H9 (cell line): Measurements from ENCODE around the gene CDH22. TPM values are rescaled to one million over a fixed set of nuclear protein-coding genes. Genes with fewer than 3 reads are reported as not detected.

Source experiments
- DNase-seq: peaks from one replicate; pipeline ENCODE4 v3.0.0-alpha.2; 2017
- H2AFZ ChIP-seq: one replicate; pipeline ENCODE4 v1.6.1; 2013; ENCODE audit warnings: mild to moderate bottlenecking, low read length, control low read depth, moderate library complexity
- H2AK5ac ChIP-seq: 2 replicates; pipeline ENCODE4 v1.6.1; 2013; ENCODE audit warnings: low read length, control low read depth, mixed read lengths; ENCODE audit not compliant: insufficient read length
- H2BK120ac ChIP-seq: one replicate; pipeline ENCODE4 v1.6.1; 2013; ENCODE audit warnings: low read depth, mild to moderate bottlenecking, low read length, control low read depth, inconsistent platforms; ENCODE audit not compliant: poor library complexity, severe bottlenecking
- H2BK12ac ChIP-seq: 2 replicates; pipeline ENCODE4 v1.6.1; 2013; ENCODE audit warnings: low read length, control low read depth, mixed read lengths, low read depth; ENCODE audit not compliant: insufficient read length
- H2BK15ac ChIP-seq: 2 replicates; pipeline ENCODE4 v1.6.1; 2013; ENCODE audit warnings: low read depth, low read length, control low read depth
- H2BK20ac ChIP-seq: one replicate; pipeline ENCODE4 v1.6.1; 2013; ENCODE audit warnings: low read depth, mild to moderate bottlenecking, low read length, control low read depth, inconsistent platforms; ENCODE audit not compliant: poor library complexity, severe bottlenecking
- H2BK5ac ChIP-seq: 2 replicates; pipeline ENCODE4 v1.6.1; 2013; ENCODE audit warnings: low read length, control low read depth, mixed read lengths; ENCODE audit not compliant: insufficient read length
- H3K14ac ChIP-seq: 2 replicates; pipeline ENCODE4 v1.6.1; 2013; ENCODE audit warnings: low read length, control low read depth; ENCODE audit not compliant: insufficient read depth
- H3K18ac ChIP-seq: 2 replicates; pipeline ENCODE4 v1.6.1; 2013; ENCODE audit warnings: low read depth, mild to moderate bottlenecking, mixed read lengths, low read length, control low read depth; ENCODE audit not compliant: insufficient read length
- H3K23ac ChIP-seq: 2 replicates; pipeline ENCODE4 v1.6.1; 2013; ENCODE audit warnings: low read length, control low read depth, mixed read lengths, low read depth; ENCODE audit not compliant: insufficient read length
- H3K23me2 ChIP-seq: 2 replicates; pipeline ENCODE4 v1.6.1; 2013; ENCODE audit warnings: low read depth, mild to moderate bottlenecking, mixed read lengths, low read length, control low read depth; ENCODE audit not compliant: insufficient read length, poor library complexity, severe bottlenecking
- H3K27ac ChIP-seq: 2 replicates; pipeline ENCODE4 v1.5.1; 2013; ENCODE audit warnings: low read length, control low read depth, mixed read lengths, low read depth; ENCODE audit not compliant: insufficient read length
- H3K27me3 ChIP-seq: 2 replicates; pipeline ENCODE4 v1.6.1; 2013; ENCODE audit warnings: low read length, control low read depth, inconsistent platforms; ENCODE audit not compliant: insufficient read depth
- H3K4ac ChIP-seq: 2 replicates; pipeline ENCODE4 v1.6.1; 2013; ENCODE audit warnings: low read depth, mild to moderate bottlenecking, control low read depth, inconsistent platforms, low read length, moderate library complexity
- H3K4me1 ChIP-seq: 2 replicates; pipeline ENCODE4 v1.6.1; 2013; ENCODE audit warnings: low read length, control low read depth, inconsistent platforms; ENCODE audit not compliant: insufficient read depth
- H3K4me2 ChIP-seq: 2 replicates; pipeline ENCODE4 v1.6.1; 2013; ENCODE audit warnings: low read length, control low read depth, mixed read lengths; ENCODE audit not compliant: insufficient read length, insufficient read depth
- H3K56ac ChIP-seq: 2 replicates; pipeline ENCODE4 v1.6.1; 2013; ENCODE audit warnings: low read depth, mild to moderate bottlenecking, mixed read lengths, low read length, control low read depth; ENCODE audit not compliant: insufficient read length
- H3K79me1 ChIP-seq: 2 replicates; pipeline ENCODE4 v1.6.1; 2013; ENCODE audit warnings: low read depth, mild to moderate bottlenecking, moderate library complexity, low read length, control low read depth, inconsistent platforms; ENCODE audit not compliant: insufficient read depth, poor library complexity, severe bottlenecking
- H3K79me2 ChIP-seq: 2 replicates; pipeline ENCODE4 v1.6.1; 2013; ENCODE audit warnings: low read length, control low read depth, inconsistent platforms; ENCODE audit not compliant: insufficient read depth
- H3K9ac ChIP-seq: 2 replicates; pipeline ENCODE4 v1.6.1; 2013; ENCODE audit warnings: low read length, control low read depth, mixed read lengths; ENCODE audit not compliant: insufficient read length; ENCODE audit errors: extremely low read depth
- H3K9me3 ChIP-seq: one replicate; pipeline ENCODE4 v1.6.1; 2013; ENCODE audit warnings: low read depth, low read length, inconsistent platforms; ENCODE audit not compliant: control insufficient read depth
- H3T11ph ChIP-seq: one replicate; pipeline ENCODE4 v1.6.1; 2013; ENCODE audit warnings: mild to moderate bottlenecking, low read length, control low read depth, inconsistent platforms
- H4K20me1 ChIP-seq: one replicate; pipeline ENCODE4 v1.6.1; 2013; ENCODE audit not compliant: control insufficient read depth, insufficient read length, insufficient read depth
- H4K5ac ChIP-seq: 2 replicates; pipeline ENCODE4 v1.6.1; 2013; ENCODE audit warnings: low read depth, mild to moderate bottlenecking, mixed read lengths, low read length, control low read depth; ENCODE audit not compliant: insufficient read length
- H4K8ac ChIP-seq: replicated peaks from 2 replicates; pipeline ENCODE4 v1.6.1; 2013; ENCODE audit warnings: low read length, control low read depth, mixed read lengths, low read depth; ENCODE audit not compliant: insufficient read length
- H4K91ac ChIP-seq: 2 replicates; pipeline ENCODE4 v1.6.1; 2013; ENCODE audit warnings: low read depth, mild to moderate bottlenecking, moderate library complexity, mixed read lengths, low read length, control low read depth; ENCODE audit not compliant: insufficient read length
- H3K27ac Mint-ChIP-seq, 3 experiments: 2 replicates in 2 of 3; 3 replicates in 1 of 3; pipeline ENCODE4 v1.8.0; 2020 to 2021; ENCODE audit warnings: mixed read lengths in 3 of 3, mild to moderate bottlenecking in 1 of 3, moderate library complexity in 1 of 3
- H3K27me3 Mint-ChIP-seq: 2 replicates; pipeline ENCODE4 v1.8.0; 2021; ENCODE audit warnings: low read depth, mild to moderate bottlenecking, moderate library complexity, mixed read lengths
- H3K36me3 Mint-ChIP-seq, 3 experiments: 2 replicates in 2 of 3; 3 replicates in 1 of 3; pipeline ENCODE4 v1.8.0; 2020 to 2021; ENCODE audit warnings: low read depth in 3 of 3, mixed read lengths in 3 of 3; ENCODE audit not compliant: insufficient read depth in 1 of 3
- H3K4me1 Mint-ChIP-seq, 2 experiments: 2 replicates each; pipeline ENCODE4 v1.8.0; 2020; ENCODE audit warnings: mixed read lengths in 2 of 2
- H3K4me3 Mint-ChIP-seq, 2 experiments: 2 replicates in 1 of 2; 3 replicates in 1 of 2; pipeline ENCODE4 v1.8.0; 2020 to 2021; ENCODE audit warnings: mild to moderate bottlenecking in 2 of 2, mixed read lengths in 2 of 2, moderate library complexity in 1 of 2
- H3K9me3 Mint-ChIP-seq, 2 experiments: 2 replicates in 1 of 2; 3 replicates in 1 of 2; pipeline ENCODE4 v1.8.0; 2020; ENCODE audit warnings: mild to moderate bottlenecking in 2 of 2, mixed read lengths in 2 of 2, moderate library complexity in 1 of 2
- total RNA-seq: library from RNA; stranded (reverse); gene quantifications from 2 replicates; pipeline ENCODE4 v1.2.1, GENCODE V29; 2021
- TF ChIP-seq, protein P1 (sequence below): fragments of 200-600 bp; sonication (generic); conservative IDR thresholded peaks from 3 replicates; pipeline ENCODE4 v1.8.0; 2021; ENCODE audit warnings: antibody characterized with exemption, mild to moderate bottlenecking

CDH22 gene
- total RNA-seq, 1 experiment from 2014 or later, result not detected

DNA sequence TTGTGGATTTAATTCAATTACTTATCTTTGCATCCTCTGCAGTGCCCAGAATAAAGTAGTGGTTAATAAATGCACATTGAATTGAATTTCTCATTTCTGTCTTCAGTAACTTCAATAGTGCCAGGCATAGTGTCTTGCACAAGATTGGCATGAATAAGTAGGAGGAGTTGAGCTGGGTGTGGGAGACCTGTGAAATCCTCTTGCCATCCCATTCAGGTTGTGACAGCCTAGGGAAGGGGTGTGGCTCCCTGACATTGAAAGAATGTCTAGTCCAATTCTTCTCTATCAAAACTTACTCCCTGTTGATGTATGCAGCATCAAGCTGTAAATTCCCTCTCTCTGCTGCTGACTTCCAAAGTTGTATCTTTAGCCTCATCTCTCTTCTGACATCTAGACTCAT is 73.2 kb downstream of the CDH22 start:
- no peaks in the 10 kb centered on the region; the same call in 1 of the 2 replicates for H3K27me3 ChIP-seq
- no peaks in the 10 kb centered on the region for H3K9me3 Mint-ChIP-seq
- H2BK120ac ChIP-seq, result no peak overlapping the region
- H3K9ac ChIP-seq, result no peak overlapping the region
- H2BK12ac ChIP-seq, result no peak overlapping the region
- no peak overlapping the region for H3K18ac ChIP-seq
- no peak overlapping the region for H3K27ac Mint-ChIP-seq
- H3T11ph ChIP-seq, result no peak overlapping the region
- no peak overlapping the region for H3K23ac ChIP-seq
- no peaks in the 10 kb centered on the region for H3K23me2 ChIP-seq
- no peak for DNase-seq
- no peak overlapping the region for H4K91ac ChIP-seq
- no peaks in the 10 kb centered on the region for H4K20me1 ChIP-seq
- TF ChIP-seq, protein P1, sequence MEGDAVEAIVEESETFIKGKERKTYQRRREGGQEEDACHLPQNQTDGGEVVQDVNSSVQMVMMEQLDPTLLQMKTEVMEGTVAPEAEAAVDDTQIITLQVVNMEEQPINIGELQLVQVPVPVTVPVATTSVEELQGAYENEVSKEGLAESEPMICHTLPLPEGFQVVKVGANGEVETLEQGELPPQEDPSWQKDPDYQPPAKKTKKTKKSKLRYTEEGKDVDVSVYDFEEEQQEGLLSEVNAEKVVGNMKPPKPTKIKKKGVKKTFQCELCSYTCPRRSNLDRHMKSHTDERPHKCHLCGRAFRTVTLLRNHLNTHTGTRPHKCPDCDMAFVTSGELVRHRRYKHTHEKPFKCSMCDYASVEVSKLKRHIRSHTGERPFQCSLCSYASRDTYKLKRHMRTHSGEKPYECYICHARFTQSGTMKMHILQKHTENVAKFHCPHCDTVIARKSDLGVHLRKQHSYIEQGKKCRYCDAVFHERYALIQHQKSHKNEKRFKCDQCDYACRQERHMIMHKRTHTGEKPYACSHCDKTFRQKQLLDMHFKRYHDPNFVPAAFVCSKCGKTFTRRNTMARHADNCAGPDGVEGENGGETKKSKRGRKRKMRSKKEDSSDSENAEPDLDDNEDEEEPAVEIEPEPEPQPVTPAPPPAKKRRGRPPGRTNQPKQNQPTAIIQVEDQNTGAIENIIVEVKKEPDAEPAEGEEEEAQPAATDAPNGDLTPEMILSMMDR, result no peak
- H3K9me3 ChIP-seq, result no peaks in the 10 kb centered on the region
- peaks cover 6 to 11% of the 10 kb centered on the region in 2 experiments; a peak in 3 of 4 replicates for H3K4me1 Mint-ChIP-seq
- H3K27ac ChIP-seq, result no peak overlapping the region
- H4K5ac ChIP-seq, result no peak overlapping the region
- no peak overlapping the region for H2BK20ac ChIP-seq
- no peaks in the 10 kb centered on the region; the same call in 1 of the 2 replicates for H3K4me1 ChIP-seq
- H3K4me3 Mint-ChIP-seq, result no peak overlapping the region
- H3K4ac ChIP-seq, result no peak overlapping the region
- no peaks in the 10 kb centered on the region for H3K79me2 ChIP-seq
- no peak overlapping the region for H3K4me2 ChIP-seq
- no peak overlapping the region for H4K8ac ChIP-seq
- no peak overlapping the region for H3K14ac ChIP-seq
- H3K56ac ChIP-seq, result no peak overlapping the region
- H3K79me1 ChIP-seq, result no peaks in the 10 kb centered on the region
- H2AFZ ChIP-seq, result no peak overlapping the region
- H2BK15ac ChIP-seq, result no peak overlapping the region
- no peak overlapping the region for H2AK5ac ChIP-seq
- H3K36me3 Mint-ChIP-seq, result no peaks in the 10 kb centered on the region
- peaks cover 29% of the 10 kb centered on the region for H3K27me3 Mint-ChIP-seq
- H2BK5ac ChIP-seq, result no peak overlapping the region
